ENCODE results near the gene FOXB2.

Gene FOXB2

DNA sequence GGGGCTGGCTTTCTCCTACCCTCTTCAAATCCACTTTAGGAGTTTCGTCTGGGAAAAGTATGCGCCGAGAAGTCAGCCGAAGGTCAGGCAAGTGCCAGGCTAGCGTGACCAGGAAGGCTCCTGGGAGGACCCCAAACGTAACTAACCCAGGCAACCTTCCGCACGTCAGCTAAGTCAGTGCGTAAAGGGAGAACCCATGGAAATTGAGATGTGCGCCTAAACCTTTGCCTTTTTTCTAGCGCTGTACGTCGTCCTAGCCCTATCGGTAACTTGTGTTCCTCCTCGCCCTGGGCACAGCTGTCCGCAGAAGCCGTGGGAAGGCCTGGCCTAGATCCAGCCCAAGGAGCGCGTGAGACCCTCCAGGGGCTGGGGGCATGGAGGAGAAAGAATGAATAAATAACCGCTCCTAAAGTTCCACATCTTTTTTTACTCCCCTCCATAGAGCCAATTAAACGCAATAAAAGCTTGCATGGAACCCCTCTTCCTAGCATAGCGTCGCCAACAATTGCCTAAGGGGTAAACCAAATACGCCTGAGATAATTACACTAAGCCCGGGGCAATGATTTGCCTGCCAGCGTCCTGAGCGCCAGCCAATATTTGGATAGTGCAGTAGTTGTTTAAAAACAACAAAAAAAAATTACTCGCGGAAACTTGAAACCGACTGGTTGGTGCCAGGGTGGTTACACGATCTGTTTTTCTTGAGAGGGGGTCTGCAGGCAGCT, 4.0 kb upstream of the FOXB2 start:
- TF ChIP-seq, protein P1, sequence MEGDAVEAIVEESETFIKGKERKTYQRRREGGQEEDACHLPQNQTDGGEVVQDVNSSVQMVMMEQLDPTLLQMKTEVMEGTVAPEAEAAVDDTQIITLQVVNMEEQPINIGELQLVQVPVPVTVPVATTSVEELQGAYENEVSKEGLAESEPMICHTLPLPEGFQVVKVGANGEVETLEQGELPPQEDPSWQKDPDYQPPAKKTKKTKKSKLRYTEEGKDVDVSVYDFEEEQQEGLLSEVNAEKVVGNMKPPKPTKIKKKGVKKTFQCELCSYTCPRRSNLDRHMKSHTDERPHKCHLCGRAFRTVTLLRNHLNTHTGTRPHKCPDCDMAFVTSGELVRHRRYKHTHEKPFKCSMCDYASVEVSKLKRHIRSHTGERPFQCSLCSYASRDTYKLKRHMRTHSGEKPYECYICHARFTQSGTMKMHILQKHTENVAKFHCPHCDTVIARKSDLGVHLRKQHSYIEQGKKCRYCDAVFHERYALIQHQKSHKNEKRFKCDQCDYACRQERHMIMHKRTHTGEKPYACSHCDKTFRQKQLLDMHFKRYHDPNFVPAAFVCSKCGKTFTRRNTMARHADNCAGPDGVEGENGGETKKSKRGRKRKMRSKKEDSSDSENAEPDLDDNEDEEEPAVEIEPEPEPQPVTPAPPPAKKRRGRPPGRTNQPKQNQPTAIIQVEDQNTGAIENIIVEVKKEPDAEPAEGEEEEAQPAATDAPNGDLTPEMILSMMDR (IDR thresholded peaks at IDR 0.05), result no peak
- TF ChIP-seq ZFX (IDR thresholded peaks at IDR 0.05; ENCODE audit: borderline replicate concordance), result no peak
- H3K27ac ChIP-seq, result 0 out of 2 replicates have a peak overlapping the region, but pooled peaks have one; percentile 18

DNA sequence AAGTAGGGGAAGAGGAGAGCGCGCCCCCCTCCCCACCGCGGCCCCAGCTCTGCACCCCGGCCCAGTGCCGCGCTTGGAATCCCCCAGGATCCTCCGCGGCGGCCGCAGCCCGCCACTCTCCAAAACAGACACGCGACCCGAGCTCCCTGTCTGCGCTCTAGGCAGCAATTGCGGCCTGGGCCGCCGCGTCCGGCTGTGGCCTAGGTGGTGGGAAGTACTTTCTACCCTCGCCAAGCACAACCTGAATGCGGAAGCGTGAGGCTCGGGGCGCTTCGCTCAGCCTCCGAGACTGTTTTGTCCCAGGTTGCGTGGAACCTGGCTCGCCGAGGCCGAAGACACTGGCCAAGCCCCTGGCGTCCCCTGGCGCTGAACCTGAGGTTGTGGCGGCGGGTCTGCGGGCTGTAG, 3.3 kb upstream of the FOXB2 start:
- 0 out of 2 replicates have a peak overlapping the region, but pooled peaks have one; percentile 18 for H3K27ac ChIP-seq
- TF ChIP-seq ZFX (IDR thresholded peaks at IDR 0.05; ENCODE audit: borderline replicate concordance), result no peak
- TF ChIP-seq, protein P1 (IDR thresholded peaks at IDR 0.05), result no peak

DNA sequence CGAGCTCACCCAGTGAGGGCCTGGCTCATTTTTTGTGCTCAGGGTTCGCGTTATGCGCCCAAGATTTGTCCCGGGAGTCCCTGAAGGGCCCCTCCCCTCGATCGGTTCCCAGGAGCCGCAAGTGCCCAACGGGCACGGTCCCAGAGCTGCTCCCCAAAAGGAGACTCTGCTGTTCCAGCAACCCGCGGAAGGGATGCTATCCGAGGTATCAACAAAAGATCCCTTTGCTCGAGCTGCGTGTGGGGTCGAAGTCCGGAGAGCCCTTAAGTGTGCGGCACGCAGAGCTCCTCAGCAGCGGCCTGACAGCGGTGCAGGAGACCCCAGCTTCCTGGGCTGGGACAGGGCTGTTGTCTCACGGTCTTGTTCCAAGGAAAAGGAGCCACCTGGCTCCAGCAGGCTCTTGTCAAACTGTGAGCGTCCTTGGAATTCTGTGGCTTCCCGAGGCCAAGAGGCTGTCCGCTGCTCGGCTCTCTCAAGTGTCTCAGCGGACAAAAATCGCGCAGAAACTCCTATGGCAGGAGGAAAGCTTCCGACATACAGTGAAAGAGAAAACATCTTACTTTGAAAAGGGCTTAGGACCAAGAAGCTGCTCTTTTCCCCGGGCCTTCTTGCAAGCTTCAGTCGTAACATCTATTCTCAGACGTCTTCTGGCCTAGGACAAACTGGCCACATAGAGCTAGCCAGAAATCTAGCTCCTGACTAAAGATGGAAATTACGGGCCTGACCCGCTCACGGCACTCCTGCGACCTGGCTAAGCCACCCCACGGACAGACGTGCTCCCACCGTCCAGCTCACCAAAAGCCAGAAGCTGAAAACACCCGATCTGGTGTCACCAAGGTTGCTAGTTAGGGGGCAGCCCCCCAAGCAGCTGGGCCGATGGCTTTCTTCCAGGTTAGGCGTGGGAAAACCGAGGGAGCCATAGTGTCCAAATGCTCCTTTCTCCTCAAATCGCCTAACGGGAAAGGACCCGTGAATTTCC, 2.6 kb upstream of the FOXB2 start:
- 0 out of 2 replicates have a peak overlapping the region, but pooled peaks have one; percentile 18 for H3K27ac ChIP-seq
- no peak for TF ChIP-seq ZFX (IDR thresholded peaks at IDR 0.05; ENCODE audit: borderline replicate concordance)
- TF ChIP-seq, protein P1 (IDR thresholded peaks at IDR 0.05), result no peak

DNA sequence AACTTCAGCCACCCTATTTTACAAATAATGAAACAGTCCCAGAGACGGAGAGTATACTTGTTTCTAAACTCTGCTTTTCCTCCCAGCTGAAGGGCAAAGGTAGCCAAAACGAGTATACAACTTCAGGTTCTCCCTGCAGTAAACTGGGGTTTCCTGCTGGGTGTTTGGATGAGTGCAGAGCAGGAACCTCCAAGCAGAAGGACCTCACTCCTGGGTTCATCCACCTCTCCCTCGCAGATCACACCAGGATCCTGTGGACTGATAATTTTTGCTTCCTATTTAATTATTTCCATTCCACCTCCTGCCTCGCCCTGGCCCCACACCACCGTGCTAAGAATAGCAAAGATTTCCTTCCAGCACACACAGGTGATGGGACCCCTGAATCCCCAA, 2.0 kb upstream of the FOXB2 start:
- no peak for TF ChIP-seq ZFX (IDR thresholded peaks at IDR 0.05; ENCODE audit: borderline replicate concordance)
- TF ChIP-seq, protein P1 (IDR thresholded peaks at IDR 0.05), result no peak
- H3K27ac ChIP-seq, result no peak overlapping the region

DNA sequence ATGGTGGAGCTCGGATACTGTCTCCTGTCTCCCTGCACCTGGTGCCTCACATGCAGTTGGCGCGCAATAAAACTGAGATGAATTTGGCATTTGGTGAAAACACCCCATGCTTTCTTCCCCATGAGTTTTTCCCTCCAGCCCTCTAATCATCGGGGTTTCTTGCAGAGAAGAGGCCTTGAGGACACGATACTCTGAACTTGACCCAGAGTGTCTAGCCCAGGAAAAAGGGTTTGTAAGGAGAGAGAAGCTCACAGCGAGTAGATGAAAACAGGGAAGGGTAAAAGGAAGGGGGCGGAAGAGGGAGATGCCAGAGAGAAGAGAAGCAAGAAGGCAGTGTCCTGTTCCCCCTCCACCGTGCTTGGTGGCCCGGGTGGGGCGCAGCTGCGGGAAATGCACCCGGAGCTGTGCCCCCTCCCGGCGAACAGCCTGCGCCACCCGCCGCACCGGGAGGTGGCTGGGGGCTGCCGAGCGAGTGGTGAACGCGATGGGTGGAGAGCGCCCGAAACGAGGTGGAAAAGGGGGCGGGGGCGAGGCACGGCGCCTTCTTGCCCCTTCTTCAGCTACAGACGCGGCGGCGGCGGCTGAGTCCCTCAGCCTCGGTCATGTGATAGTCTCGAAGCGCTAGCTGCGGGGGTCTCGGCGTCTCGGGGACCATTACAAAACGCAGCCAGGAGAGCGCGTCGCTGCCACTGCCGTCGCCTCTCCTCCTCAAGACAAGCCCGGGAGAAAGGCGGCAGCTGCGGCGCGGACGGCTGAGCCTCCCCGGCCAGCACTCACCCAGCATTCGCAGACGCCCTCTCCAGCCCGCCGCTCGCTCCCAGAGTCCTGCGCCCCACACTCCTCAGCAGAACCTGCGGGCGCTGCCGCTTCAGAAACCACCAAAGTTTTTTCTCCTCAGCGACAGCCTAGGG, 1.1 kb upstream of the FOXB2 start:
- 0 out of 2 replicates have a peak overlapping the region, but pooled peaks have one; percentile 12 for H3K27ac ChIP-seq
- TF ChIP-seq, protein P1 (IDR thresholded peaks at IDR 0.05), result no peak
- TF ChIP-seq ZFX (IDR thresholded peaks at IDR 0.05; ENCODE audit: borderline replicate concordance), result no peak

DNA sequence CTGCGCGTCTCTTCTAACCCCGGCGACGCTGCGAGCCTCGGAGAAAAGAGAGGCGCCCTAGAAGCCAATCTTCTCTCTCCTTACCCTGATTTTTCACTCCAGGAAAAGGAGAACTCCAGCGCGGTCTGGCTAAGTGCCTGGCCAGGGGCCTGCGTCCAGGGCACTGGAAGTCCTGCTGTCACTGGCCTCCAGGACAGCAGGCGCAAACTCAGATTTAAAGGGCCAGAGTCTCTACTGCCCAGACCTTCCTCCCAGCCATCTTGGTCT, 553 bp upstream of the FOXB2 start:
- TF ChIP-seq ZFX (IDR thresholded peaks at IDR 0.05; ENCODE audit: borderline replicate concordance), result no peak
- TF ChIP-seq, protein P1 (IDR thresholded peaks at IDR 0.05), result no peak
- H3K27ac ChIP-seq, result 0 out of 2 replicates have a peak overlapping the region, but pooled peaks have one; percentile 12
